ENCODE measurements around the gene PAPPA2.
"Not testable (repeated sequence)": the region's sequence is repeated elsewhere in the genome, so short reads cannot be mapped to it uniquely, and the experiment has no call there.

PAPPA2 gene

GRCh38 chr1:176556288-176556687 is 93.3 kb downstream of the PAPPA2 start:
- no peak for DNase-seq

DNA sequence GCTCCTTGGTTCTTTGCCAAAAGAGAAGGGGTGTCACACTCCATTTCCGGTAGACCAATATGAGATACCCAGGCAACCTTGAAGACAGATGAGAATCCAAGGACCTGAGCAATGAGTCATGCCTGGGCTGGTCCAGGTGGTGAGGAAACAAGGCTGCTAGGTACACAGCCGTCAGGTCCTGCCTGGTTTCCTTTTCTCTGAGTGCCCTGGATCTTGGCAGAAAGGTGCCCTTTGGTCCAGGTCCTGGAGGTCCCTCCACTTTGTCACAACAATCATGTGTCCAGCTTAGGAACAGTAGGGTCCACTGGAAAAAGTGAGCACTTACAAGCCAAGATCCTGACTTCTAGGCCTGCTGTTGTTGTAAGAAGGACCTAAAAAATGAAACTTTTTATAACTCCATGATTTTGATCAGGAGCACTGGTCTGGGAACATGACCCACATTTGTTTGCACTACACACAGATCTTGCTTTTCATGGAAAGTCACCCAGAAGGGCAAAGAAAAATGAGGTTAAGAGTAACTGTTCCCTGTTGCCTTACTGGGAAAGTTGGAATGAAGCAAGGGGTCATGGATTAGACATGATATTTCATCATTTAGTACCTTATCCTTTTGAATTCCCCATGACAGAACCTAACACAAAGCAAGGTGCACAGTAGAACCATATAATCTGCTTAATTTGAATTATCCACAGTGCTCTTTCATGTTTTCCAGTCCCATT is 94.7 kb downstream of the PAPPA2 start:
- DNase-seq, result no peak

DNA sequence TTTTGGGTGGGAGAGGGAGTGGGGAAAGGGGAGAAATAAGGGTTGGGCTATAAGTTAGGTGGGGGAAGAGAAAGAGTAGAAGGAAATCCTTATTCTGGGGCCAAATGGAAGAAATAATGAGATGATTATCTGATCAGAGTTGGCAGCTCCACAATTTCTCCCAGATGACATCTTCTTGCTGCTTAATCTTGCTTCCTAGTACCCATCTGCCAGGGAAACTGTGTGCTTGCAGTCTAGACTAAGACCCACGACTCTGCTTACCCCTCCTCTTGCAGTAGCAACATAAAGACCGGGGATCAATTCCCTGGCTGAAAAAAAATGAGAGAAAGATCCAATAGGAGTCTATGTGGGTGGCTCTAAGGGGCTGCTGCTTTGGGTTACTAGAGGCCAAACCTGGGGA is 95.6 kb downstream of the PAPPA2 start:
- no peak for DNase-seq

- DNase-seq, result no peak
Observed at GRCh38 chr1:176559474-176559873, 96.5 kb downstream of the PAPPA2 start.

- peak; percentile 38 for DNase-seq
Observed at GRCh38 chr1:176559878-176560277, 96.9 kb downstream of the PAPPA2 start.

GRCh38 chr1:176560681-176561080 is 97.7 kb downstream of the PAPPA2 start:
- DNase-seq, result no peak

DNA sequence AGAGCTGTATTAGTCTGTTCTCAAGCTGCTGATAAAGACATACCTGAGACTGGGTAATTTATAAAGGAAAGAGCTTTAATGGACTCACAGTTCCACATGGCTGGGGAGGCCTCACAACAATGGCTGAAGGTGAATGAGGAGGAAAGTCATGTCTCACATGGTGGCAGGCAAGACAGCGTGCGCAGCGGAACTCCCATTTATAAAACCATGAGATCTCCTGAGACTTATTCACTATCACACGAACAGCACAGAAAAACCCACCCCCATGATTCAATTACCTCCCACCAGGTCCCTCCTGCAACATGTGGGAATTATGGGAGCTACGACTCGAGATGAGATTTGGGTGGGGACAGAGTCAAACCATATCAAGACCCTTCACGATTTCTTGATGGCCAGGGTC is 98.8 kb downstream of the PAPPA2 start:
- not testable (repeated sequence) for DNase-seq

DNA sequence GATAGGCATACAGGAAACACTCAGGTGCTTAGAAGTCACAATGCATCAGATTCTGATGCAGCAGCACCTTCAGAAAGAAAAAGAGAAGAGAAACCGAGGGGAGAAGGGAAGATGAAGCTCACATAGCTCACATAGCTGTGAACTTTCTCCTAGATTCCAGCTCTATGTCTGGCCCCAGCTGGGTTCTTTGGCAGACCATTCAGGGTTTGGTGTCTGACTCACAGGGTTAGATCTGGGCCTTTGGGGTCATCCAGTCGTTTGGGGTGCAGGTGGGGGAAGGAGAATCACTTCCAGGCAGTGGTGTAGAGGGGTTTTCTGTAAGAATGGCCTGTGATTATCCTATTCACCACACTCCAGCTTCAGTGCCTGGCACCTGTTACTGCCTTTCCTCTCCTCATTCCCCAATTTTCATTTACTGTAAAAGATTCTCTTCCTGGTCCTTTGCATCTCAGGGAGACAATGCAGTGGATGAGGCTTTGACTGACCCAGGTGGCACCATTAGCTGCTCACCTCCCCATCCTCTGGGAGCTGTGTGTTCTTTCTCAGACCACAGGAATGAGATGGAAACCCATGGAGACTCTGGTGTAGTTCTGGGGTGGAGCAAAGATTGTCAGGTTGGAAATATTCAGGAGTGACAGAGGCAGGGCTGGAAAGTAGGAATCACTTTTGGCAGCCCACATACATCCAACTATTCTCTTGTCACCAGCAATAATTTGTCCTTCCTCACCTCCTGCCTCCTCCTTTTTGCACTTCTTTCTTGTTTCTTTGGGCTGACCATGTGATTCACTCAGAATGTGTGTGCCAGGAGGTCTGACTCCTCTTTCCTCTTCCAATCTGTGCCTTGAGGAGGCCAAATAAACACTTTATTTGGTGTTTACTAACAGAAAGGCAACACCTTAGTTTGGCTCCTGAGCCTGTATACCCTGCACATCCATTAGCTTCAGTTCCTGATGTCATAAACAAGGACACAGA is 103.3 kb downstream of the PAPPA2 start:
- DNase-seq, result no peak

- no peak for DNase-seq
Observed at GRCh38 chr1:176567190-176567794, 104.3 kb downstream of the PAPPA2 start.

- no peak for DNase-seq
Observed at GRCh38 chr1:176568185-176568584, 105.2 kb downstream of the PAPPA2 start.

DNA sequence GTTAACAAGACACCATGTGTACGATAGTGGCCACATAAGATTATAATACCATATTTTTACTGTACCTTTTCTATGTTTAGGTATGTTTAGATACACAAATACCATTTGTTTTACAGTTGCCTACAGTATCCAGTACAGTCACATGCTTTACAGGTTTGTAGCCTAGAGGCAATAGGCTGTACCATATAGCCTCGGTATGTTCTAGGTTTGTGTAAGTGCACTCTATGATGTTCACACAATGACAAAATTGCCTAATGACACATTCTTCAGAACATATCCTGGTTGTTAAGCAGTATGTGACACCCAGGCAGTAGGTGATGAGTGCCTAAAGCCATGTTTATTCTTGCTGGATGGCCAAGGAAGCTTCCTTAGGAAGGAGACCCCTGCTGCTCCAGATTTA is 111.8 kb downstream of the PAPPA2 start:
- no peak for DNase-seq

- DNase-seq, result no peak
Observed at GRCh38 chr1:176575991-176576390, 113.0 kb downstream of the PAPPA2 start.

- no peak for DNase-seq
Observed at GRCh38 chr1:176576670-176577069, 113.7 kb downstream of the PAPPA2 start.

GRCh38 chr1:176577646-176578197 is 114.7 kb downstream of the PAPPA2 start:
- DNase-seq, result no peak

- no peak for DNase-seq
Observed at GRCh38 chr1:176579087-176579486, 116.1 kb downstream of the PAPPA2 start.

- no peak for DNase-seq
Observed at GRCh38 chr1:176595217-176595616, 132.2 kb downstream of the PAPPA2 start.

DNA sequence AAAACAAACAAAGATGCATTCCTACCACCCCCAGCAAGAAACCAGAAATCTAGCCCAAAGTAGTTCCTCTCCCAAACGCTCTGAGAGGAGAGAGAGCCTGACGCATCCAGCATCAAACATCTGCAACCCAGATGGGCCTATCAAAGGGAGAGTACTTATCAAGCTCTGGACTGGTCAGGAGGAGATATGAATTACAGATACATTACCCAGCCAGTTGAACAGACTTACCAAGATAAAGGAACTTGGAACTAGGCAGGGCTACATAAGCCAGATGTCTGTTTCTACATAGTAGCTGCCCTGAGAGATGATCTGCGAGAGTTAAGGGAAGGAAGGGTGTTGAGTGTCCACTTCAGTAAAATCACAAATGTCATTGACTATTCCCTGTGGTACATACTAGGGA is 138.4 kb downstream of the PAPPA2 start:
- DNase-seq, result no peak

DNA sequence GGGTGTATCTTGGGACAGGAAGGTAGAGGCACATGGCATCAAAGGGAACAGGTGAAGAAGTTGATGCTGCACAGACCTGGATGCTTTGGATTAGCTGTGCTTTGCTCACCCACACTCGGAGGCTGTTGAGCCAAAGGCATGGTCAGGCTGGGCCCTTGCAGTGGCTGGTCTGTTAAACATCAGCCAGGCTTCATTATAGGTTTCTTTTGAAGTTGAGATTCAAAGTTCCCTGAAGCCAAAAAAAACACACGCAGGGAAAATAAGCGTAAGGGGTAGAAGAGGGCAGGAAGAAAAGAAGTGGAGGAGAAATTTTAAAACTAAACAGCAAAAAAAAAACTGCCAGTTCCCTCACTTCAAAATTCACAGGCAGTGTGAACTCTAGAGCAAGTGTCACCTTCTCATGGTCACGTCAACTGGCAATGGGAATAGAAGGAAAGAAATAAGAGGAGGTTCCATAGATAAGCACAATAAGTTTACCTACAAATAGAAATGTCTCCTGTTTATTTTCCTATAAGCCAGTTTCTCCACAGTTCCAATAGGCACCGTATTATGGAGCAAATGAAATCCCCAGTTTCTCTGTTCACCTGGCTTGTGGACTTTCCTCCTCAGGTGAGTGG is 139.5 kb downstream of the PAPPA2 start:
- DNase-seq, result no peak

- no peak for DNase-seq
Observed at GRCh38 chr1:176603696-176604095, 140.7 kb downstream of the PAPPA2 start.

- DNase-seq, result no peak
Observed at GRCh38 chr1:176604461-176604860, 141.5 kb downstream of the PAPPA2 start.

DNA sequence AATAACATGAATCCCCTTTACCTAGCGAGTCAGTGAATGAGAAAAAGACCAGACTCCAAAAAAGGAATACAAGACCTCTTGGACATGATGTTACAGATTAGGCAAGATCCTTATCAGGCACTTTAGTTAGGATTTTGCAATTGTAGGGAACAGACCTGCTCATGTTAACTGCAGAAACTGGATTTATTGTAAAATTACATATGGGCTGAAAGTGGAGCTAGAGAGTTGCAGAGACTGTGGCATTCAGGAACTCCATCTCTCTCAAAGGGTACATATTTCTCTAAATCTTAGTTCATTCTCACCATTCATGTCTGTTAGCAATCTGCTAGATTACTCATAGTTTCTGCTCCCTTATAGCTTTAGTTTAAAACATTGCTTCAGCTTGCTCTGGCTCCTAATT is 142.2 kb downstream of the PAPPA2 start:
- DNase-seq, result no peak

DNA sequence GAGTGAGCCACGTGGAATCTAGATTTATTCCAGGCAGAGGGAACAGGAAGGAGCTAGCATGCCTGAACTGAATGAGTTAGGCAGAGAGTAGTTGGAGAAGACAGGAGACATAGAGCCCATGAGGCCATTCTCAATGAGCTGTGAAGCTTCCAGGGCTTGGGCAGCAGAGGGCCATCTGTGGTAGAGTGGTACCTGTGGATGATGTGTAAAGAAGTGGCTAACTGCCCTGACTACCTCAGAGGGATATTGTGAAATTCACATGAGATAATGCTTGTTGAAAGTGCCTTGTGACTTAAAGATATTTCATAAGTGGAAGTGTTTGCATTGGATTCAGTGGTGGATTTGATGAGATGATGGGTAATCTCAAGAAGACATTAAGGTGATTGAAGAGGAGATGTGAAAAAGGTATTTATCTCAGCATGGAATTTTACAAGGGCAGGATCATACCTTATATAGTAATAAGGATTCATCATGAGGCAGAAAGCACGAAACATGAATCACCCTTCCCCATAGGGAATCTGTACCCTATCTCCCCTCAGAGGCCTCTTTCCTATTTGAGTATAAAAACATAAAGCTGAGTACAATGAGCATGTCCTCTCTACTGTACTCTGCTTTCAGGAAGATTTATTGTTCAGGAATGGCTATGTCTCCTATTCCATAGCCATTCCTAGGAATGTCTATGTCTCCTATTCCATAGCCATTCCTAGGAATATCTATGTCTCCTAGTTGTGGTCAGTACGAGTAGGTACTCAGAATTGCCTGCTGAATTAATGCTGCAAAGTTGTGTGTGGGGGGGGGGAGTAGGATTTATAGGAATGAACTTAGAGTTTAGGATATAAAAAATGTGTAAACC is 146.8 kb downstream of the PAPPA2 start:
- DNase-seq, result no peak

Measured in activated CD4-positive, alpha-beta T cell treated with anti-CD3 and anti-CD28 coated beads, Interleukin-2, amount 50 U/mL, for 16 hours (primary cell).